H1 (cell line): ENCODE measurements around the gene SH3TC2.

Experiments used
- CHD1 ChIP-seq: IDR thresholded peaks from 2 replicates; pipeline ENCODE4 v1.6.1; 2012; ENCODE audit warnings: low read depth, low read length, improper control_type of control experiment
- GTF2F1 ChIP-seq: IDR thresholded peaks from 2 replicates; pipeline ENCODE4 v1.6.1; 2012; ENCODE audit warnings: low read depth, low read length, improper control_type of control experiment, borderline replicate concordance
- JUN ChIP-seq: IDR thresholded peaks from 2 replicates; pipeline ENCODE4 v1.6.1; 2011; ENCODE audit warnings: low read depth, mild to moderate bottlenecking, improper control_type of control experiment, low read length
- JUND ChIP-seq: IDR thresholded peaks from 2 replicates; pipeline ENCODE4 v1.6.1; 2011; ENCODE audit warnings: mild to moderate bottlenecking, improper control_type of control experiment, low read length
- POLR2A ChIP-seq, 2 experiments: IDR thresholded peaks; 1 replicate in 1 of 2; 2 replicates in 1 of 2; pipeline ENCODE4 v1.6.1; 2011; ENCODE audit warnings: low read depth in 2 of 2, low read length in 2 of 2, mild to moderate bottlenecking in 2 of 2; ENCODE audit errors: control extremely low read depth in 1 of 2
- POLR2AphosphoS5 ChIP-seq: IDR thresholded peaks from 2 replicates; pipeline ENCODE4 v1.6.1; 2011; ENCODE audit warnings: low read depth, low read length
- POU5F1 ChIP-seq: IDR thresholded peaks from 2 replicates; pipeline ENCODE4 v1.6.1; 2011; ENCODE audit warnings: low read depth, mild to moderate bottlenecking, low read length, moderate library complexity
- RXRA ChIP-seq: IDR thresholded peaks from 2 replicates; pipeline ENCODE4 v1.6.1; 2011; ENCODE audit warnings: low read depth, mild to moderate bottlenecking, low read length, moderate library complexity; ENCODE audit not compliant: insufficient read depth
- TBP ChIP-seq: IDR thresholded peaks from 2 replicates; pipeline ENCODE4 v1.6.1; 2011; ENCODE audit warnings: low read depth, low read length, improper control_type of control experiment
- YY1 ChIP-seq: IDR thresholded peaks from 2 replicates; pipeline ENCODE4 v1.6.1; 2011; ENCODE audit warnings: low read depth, mild to moderate bottlenecking, low read length
- TF ChIP-seq, protein P1 (sequence below), 3 experiments: IDR thresholded peaks; 1 replicate in 2 of 3; 2 replicates in 1 of 3; pipeline versions ENCODE4 v1.5.1 to v1.6.1; 2011; ENCODE audit warnings: low read length in 3 of 3, mild to moderate bottlenecking in 3 of 3, inconsistent platforms in 2 of 3, low read depth in 1 of 3, moderate library complexity in 1 of 3; ENCODE audit not compliant: insufficient read depth in 1 of 3; ENCODE audit errors: control extremely low read depth in 1 of 3
- TF ChIP-seq, protein P2 (sequence below): IDR thresholded peaks from 2 replicates; pipeline ENCODE4 v1.6.1; 2012; ENCODE audit warnings: inconsistent platforms

DNA sequence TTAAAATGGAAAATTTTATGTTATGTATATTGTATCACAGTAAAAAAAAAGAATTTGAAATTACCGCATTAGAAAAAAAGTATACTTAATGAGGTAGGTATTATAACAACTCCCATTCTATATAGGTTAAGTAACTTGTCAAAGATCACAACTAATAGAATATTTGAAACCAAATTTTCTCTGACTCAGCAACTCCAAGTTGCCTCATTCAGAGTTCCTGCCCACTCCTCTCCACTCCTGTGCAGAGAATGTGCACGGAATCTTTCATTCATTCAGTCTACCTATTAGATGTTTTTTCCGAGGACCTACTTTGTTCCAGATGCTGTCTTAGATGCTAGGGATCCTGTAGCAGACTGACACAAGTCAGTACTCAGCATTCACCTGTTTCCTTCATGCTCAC, 15.4 kb downstream of the SH3TC2 start:
- TF ChIP-seq, protein P1, sequence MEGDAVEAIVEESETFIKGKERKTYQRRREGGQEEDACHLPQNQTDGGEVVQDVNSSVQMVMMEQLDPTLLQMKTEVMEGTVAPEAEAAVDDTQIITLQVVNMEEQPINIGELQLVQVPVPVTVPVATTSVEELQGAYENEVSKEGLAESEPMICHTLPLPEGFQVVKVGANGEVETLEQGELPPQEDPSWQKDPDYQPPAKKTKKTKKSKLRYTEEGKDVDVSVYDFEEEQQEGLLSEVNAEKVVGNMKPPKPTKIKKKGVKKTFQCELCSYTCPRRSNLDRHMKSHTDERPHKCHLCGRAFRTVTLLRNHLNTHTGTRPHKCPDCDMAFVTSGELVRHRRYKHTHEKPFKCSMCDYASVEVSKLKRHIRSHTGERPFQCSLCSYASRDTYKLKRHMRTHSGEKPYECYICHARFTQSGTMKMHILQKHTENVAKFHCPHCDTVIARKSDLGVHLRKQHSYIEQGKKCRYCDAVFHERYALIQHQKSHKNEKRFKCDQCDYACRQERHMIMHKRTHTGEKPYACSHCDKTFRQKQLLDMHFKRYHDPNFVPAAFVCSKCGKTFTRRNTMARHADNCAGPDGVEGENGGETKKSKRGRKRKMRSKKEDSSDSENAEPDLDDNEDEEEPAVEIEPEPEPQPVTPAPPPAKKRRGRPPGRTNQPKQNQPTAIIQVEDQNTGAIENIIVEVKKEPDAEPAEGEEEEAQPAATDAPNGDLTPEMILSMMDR (IDR thresholded peaks at IDR 0.05; ENCODE audit: control extremely low read depth in 1 of 3, insufficient read depth in 1 of 3, low read depth in 1 of 3, low read length in 3 of 3): no peak
- TF ChIP-seq CHD1: no peak
- TF ChIP-seq POU5F1: no peak
- TF ChIP-seq POLR2AphosphoS5: no peak
- TF ChIP-seq, protein P2, sequence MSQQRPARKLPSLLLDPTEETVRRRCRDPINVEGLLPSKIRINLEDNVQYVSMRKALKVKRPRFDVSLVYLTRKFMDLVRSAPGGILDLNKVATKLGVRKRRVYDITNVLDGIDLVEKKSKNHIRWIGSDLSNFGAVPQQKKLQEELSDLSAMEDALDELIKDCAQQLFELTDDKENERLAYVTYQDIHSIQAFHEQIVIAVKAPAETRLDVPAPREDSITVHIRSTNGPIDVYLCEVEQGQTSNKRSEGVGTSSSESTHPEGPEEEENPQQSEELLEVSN: no peak
- TF ChIP-seq JUN: no peak
- TF ChIP-seq RXRA: no peak
- no peak for TF ChIP-seq TBP
- no peak for TF ChIP-seq GTF2F1
- TF ChIP-seq JUND: no peak
- TF ChIP-seq YY1: no peak
- no peak for TF ChIP-seq POLR2A (IDR thresholded peaks at IDR 0.05; ENCODE audit: control extremely low read depth in 1 of 2, low read depth in 2 of 2, low read length in 2 of 2)
